GM12878 (cell line): Measurements from ENCODE around the gene SPINK9. TPM values are rescaled to one million over a fixed set of nuclear protein-coding genes. Genes with fewer than 3 reads are reported as not detected.

Experiments used
- ATAC-seq: fragments of 200-7000 bp; cut with Tn5 transposase; 3 replicates; pipeline ENCODE4 v1.9.1; 2020; ENCODE audit warnings: mild to moderate bottlenecking, moderate library complexity
- BruUV-seq: library from RNA; stranded (reverse); fragments of 400-500 nt; replicated peaks from 2 replicates; lab custom pipeline; 2021; lab: Mats Ljungman, UMichigan
- CTCF ChIA-PET: fragments of 300-600 bp; sonication (Branson Sonifier 250); formaldehyde crosslinking; extraction: SDS; loops from one replicate; lab custom pipeline; 2021; ENCODE audit warnings: inconsistent platforms; lab: Yijun Ruan, JAX
- POLR2A ChIA-PET: fragments of 350-600 bp; formaldehyde crosslinking; extraction: SDS; loops from one replicate; lab custom pipeline; 2021; ENCODE audit warnings: inconsistent platforms; lab: Charles Lee
- RAD21 ChIA-PET: fragments of 300-600 bp; sonication (Branson Sonifier 250); formaldehyde crosslinking; loops from one replicate; lab custom pipeline; 2023; ENCODE audit warnings: antibody characterized with exemption; ENCODE audit not compliant: unreplicated experiment; lab: Charles Lee
- SMC1A ChIA-PET: fragments of 300-600 bp; sonication (Branson Sonifier 250); formaldehyde crosslinking; loops from one replicate; lab custom pipeline; 2023; ENCODE audit not compliant: unreplicated experiment, uncharacterized antibody; lab: Charles Lee
- DNase-seq: peaks from one replicate; pipeline ENCODE4 v3.0.0-alpha.2; 2011; ENCODE audit warnings: low read depth, low spot score
- FAIRE-seq: peaks from 3 replicates; lab custom pipeline; 2011; peaks lifted over from hg19 to GRCh38; lab: Jason Lieb, UNC
- H2AFZ ChIP-seq: 2 replicates; pipeline ENCODE4 v1.6.0; 2011; ENCODE audit warnings: low read depth, low read length, control low read depth; ENCODE audit not compliant: control insufficient read depth
- H3K27ac ChIP-seq: 2 replicates; pipeline ENCODE4 v1.5.1; 2011; ENCODE audit warnings: control low read depth; ENCODE audit not compliant: control insufficient read depth, insufficient read depth
- H3K27me3 ChIP-seq, 2 experiments: replicated peaks in 1 of 2; 2 replicates each; pipeline versions ENCODE4 v1.6.0 to v1.6.1; 2011; ENCODE audit warnings: low read length in 1 of 2; ENCODE audit not compliant: control insufficient read depth in 2 of 2, insufficient read depth in 2 of 2
- H3K36me3 ChIP-seq, 2 experiments: 2 replicates each; pipeline ENCODE4 v1.5.1; 2011; ENCODE audit warnings: low read length in 1 of 2; ENCODE audit not compliant: control insufficient read depth in 2 of 2, insufficient read depth in 2 of 2
- H3K4me1 ChIP-seq: 2 replicates; pipeline ENCODE4 v1.6.1; 2011; ENCODE audit warnings: mild to moderate bottlenecking, low read length, moderate library complexity, mixed read lengths; ENCODE audit not compliant: control insufficient read depth, insufficient read depth
- H3K4me2 ChIP-seq: 2 replicates; pipeline ENCODE4 v1.6.0; 2011; ENCODE audit warnings: control low read depth; ENCODE audit not compliant: control insufficient read depth, insufficient read depth
- H3K4me3 ChIP-seq: fragments of 200-600 bp; sonication (generic); 2 replicates; pipeline ENCODE4 v1.5.1; 2016
- H3K79me2 ChIP-seq: 2 replicates; pipeline ENCODE4 v1.6.0; 2011; ENCODE audit warnings: low read length; ENCODE audit not compliant: control insufficient read depth, insufficient read depth
- H3K9ac ChIP-seq: 2 replicates; pipeline ENCODE4 v1.8.0; 2011; ENCODE audit warnings: low read length, control low read depth, mixed read lengths; ENCODE audit not compliant: control insufficient read depth, insufficient read depth
- H3K9me3 ChIP-seq: replicated peaks from 3 replicates; pipeline ENCODE4 v1.5.1; 2011; ENCODE audit warnings: mild to moderate bottlenecking, low read length; ENCODE audit not compliant: control insufficient read depth, insufficient read depth
- H4K20me1 ChIP-seq: 2 replicates; pipeline ENCODE4 v1.6.0; 2011; ENCODE audit not compliant: control insufficient read depth, insufficient read depth
- BCL11A ChIP-seq: IDR thresholded peaks from 2 replicates; pipeline ENCODE4 v1.6.1; 2011; ENCODE audit warnings: low read depth, low read length
- BMI1 ChIP-seq: fragments of 450-650 bp; IDR thresholded peaks from 2 replicates; pipeline ENCODE4 v1.6.1; 2016; ENCODE audit warnings: mild to moderate bottlenecking, moderate library complexity, borderline replicate concordance
- CBFB ChIP-seq: IDR thresholded peaks from 2 replicates; pipeline ENCODE4 v1.6.1; 2016; ENCODE audit warnings: antibody characterized with exemption, low read depth
- NR2C1 ChIP-seq: fragments of 450-650 bp; IDR thresholded peaks from 2 replicates; pipeline ENCODE4 v1.6.1; 2017; ENCODE audit warnings: antibody characterized with exemption, mild to moderate bottlenecking, moderate library complexity
- POLR2AphosphoS2 ChIP-seq: IDR thresholded peaks from 2 replicates; pipeline ENCODE4 v1.6.1; 2011; ENCODE audit warnings: low read depth, mild to moderate bottlenecking, low read length, improper control_type of control experiment, moderate library complexity
- RBBP5 ChIP-seq: fragments of 200-600 bp; sonication (generic); conservative IDR thresholded peaks from 2 replicates; pipeline ENCODE4 v1.6.1; 2016
- RFX5 ChIP-seq: IDR thresholded peaks from 2 replicates; pipeline ENCODE4 v1.6.1; 2011; ENCODE audit warnings: low read depth, low read length, improper control_type of control experiment
- STAT1 ChIP-seq: fragments of 450-650 bp; conservative IDR thresholded peaks from 2 replicates; pipeline ENCODE4 v1.6.1; 2014; ENCODE audit warnings: antibody characterized with exemption, mild to moderate bottlenecking
- SUZ12 ChIP-seq: fragments of 200-600 bp; sonication (generic); IDR thresholded peaks from one replicate; pipeline ENCODE4 v1.6.1; 2018; ENCODE audit warnings: antibody characterized with exemption, mild to moderate bottlenecking; ENCODE audit not compliant: unreplicated experiment
- YY1 ChIP-seq: IDR thresholded peaks from 2 replicates; pipeline ENCODE4 v1.6.1; 2011; ENCODE audit warnings: low read depth, mild to moderate bottlenecking, low read length
- ZNF207 ChIP-seq: fragments of 450-650 bp; IDR thresholded peaks from 2 replicates; pipeline ENCODE4 v1.6.1; 2014; ENCODE audit warnings: antibody characterized with exemption, mild to moderate bottlenecking, borderline replicate concordance
- WGBS: methylation state at CpG from one replicate; pipeline ENCODE4 v1.1.6; 2016; ENCODE audit warnings: low lambda C conversion rate; ENCODE audit not compliant: insufficient replicate concordance, insufficient coverage; ENCODE audit errors: missing lambda C conversion rate; 5-methylcytosine and 5-hydroxymethylcytosine counted together
- in situ Hi-C: fragments of 300-500 bp; cut with MboI; formaldehyde crosslinking; loops from 9 replicates; pipeline ENCODE4 v1.14.3; 2018; ENCODE audit warnings: mixed read lengths
- intact Hi-C: fragments of 100-400 bp; cut with micrococcal nuclease; formaldehyde crosslinking; loops from one replicate; pipeline ENCODE4 v1.14.2; 2022; ENCODE audit not compliant: unreplicated experiment
- polyA plus RNA-seq, 11 experiments: library from polyadenylated mRNA; depleted of rRNA in 4 of 11; unstranded in 6 of 11; stranded (reverse) in 5 of 11; fragments of >200 nt; fragmentation: Nextera tagmentation in 4 of 11; fragmentation: Illumina TruSeq in 1 of 11; extraction: Ambion mirVana in 4 of 11; extraction: Trizol in 1 of 11; gene quantifications; 1 replicate in 1 of 11; 2 replicates in 10 of 11; pipeline versions ENCODE4 v1.2.1 to v1.2.3, GENCODE V29; 2011 to 2016; ENCODE audit warnings: inconsistent platforms in 2 of 11, missing spikeins in 2 of 11, low read depth in 1 of 11
- total RNA-seq, 4 experiments: library from RNA; depleted of rRNA in 3 of 4; stranded (reverse); fragments of >200 nt in 3 of 4; fragmentation: Illumina TruSeq in 1 of 4; extraction: Trizol in 1 of 4; gene quantifications; 2 replicates each; pipeline versions ENCODE4 v1.2.1 to v1.2.3, GENCODE V29; 2013 to 2021
- TF ChIP-seq, protein P1 (sequence below): fragments of 450-650 bp; IDR thresholded peaks from 2 replicates; pipeline ENCODE4 v1.6.1; 2017; ENCODE audit warnings: mild to moderate bottlenecking, low read depth, inconsistent platforms; ENCODE audit not compliant: poor library complexity, severe bottlenecking
- TF ChIP-seq, protein P2 (sequence below): fragments of 450-650 bp; IDR thresholded peaks from 2 replicates; pipeline ENCODE4 v1.6.1; 2018; ENCODE audit warnings: borderline replicate concordance, mild to moderate bottlenecking; ENCODE audit not compliant: partially characterized antibody
- TF ChIP-seq, protein P3 (sequence below): IDR thresholded peaks from 2 replicates; pipeline ENCODE4 v1.6.1; 2012; ENCODE audit warnings: mild to moderate bottlenecking, low read depth, low read length
- TF ChIP-seq, protein P4 (sequence below): fragments of 450-650 bp; IDR thresholded peaks from 2 replicates; pipeline ENCODE4 v1.6.1; 2018; ENCODE audit warnings: mild to moderate bottlenecking, low read depth, moderate library complexity; ENCODE audit not compliant: partially characterized antibody

Gene SPINK9
- total and polyA plus RNA-seq, 10 of the 15 experiments (the other 5 are each of a cell fraction or from before 2014, with no cell fraction given), result not detected

DNA sequence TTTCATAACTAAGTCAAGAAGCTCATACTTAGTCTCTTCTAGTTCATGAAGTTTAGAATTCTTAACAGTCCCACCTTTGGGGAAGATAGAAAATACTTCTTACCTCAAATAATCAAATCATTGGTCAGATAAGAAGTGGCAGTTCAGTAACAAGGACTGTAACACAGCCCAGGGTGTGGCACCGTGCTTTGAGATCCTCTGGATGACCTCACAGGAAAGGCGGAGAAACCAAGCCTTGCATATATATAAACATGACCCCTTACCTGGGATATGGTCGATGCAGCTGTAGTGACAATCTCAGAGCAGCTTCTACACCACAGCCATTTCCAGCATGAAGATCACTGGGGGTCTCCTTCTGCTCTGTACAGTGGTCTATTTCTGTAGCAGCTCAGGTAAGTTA lies 23.2 kb upstream of the SPINK9 start, which contains the start of gene SPINK7:
TSS of gene SPINK7 (plus strand) at position 271 of the 400 bp plus-strand sequence. CDS start at position 332, 61 bp downstream.
- WGBS, result 0% methylated on average over 3 of the region's 3 CpGs
- ChIA-PET CTCF (no interaction called here), SMC1A (no interaction called here), POLR2A (no interaction called here), RAD21 (no interaction called here)
- H4K20me1 ChIP-seq, result no peaks in the 10 kb centered on the region
- no peaks in the 10 kb centered on the region for H3K79me2 ChIP-seq
- H2AFZ ChIP-seq, result no peak within 1 kb of the TSS
- H3K9me3 ChIP-seq, result no peaks in the 10 kb centered on the region
- no peak within 1 kb of the TSS for H3K9ac ChIP-seq
- H3K4me1 ChIP-seq, result no peaks in the 10 kb centered on the region
- DNase-seq (no peak), FAIRE-seq (no peak), ATAC-seq (no peak)
- H3K4me3 ChIP-seq, result no peak within 1 kb of the TSS
- H3K36me3 ChIP-seq, result no peaks in the 10 kb centered on the region
- intact Hi-C loops (no loop called here), in situ Hi-C loops (no loop called here)
- H3K4me2 ChIP-seq, result no peak within 1 kb of the TSS
- no peak within 1 kb of the TSS for H3K27ac ChIP-seq
- no peaks in the 10 kb centered on the region for H3K27me3 ChIP-seq
- BruUV-seq, result no TSS peak
- TF ChIP-seq CBFB, result no peak
- TF ChIP-seq BCL11A, result no peak
- TF ChIP-seq, protein P1, sequence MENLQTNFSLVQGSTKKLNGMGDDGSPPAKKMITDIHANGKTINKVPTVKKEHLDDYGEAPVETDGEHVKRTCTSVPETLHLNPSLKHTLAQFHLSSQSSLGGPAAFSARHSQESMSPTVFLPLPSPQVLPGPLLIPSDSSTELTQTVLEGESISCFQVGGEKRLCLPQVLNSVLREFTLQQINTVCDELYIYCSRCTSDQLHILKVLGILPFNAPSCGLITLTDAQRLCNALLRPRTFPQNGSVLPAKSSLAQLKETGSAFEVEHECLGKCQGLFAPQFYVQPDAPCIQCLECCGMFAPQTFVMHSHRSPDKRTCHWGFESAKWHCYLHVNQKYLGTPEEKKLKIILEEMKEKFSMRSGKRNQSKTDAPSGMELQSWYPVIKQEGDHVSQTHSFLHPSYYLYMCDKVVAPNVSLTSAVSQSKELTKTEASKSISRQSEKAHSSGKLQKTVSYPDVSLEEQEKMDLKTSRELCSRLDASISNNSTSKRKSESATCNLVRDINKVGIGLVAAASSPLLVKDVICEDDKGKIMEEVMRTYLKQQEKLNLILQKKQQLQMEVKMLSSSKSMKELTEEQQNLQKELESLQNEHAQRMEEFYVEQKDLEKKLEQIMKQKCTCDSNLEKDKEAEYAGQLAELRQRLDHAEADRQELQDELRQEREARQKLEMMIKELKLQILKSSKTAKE, result no peak
- TF ChIP-seq RBBP5, result no peak
- TF ChIP-seq RFX5, result no peak
- TF ChIP-seq, protein P2, sequence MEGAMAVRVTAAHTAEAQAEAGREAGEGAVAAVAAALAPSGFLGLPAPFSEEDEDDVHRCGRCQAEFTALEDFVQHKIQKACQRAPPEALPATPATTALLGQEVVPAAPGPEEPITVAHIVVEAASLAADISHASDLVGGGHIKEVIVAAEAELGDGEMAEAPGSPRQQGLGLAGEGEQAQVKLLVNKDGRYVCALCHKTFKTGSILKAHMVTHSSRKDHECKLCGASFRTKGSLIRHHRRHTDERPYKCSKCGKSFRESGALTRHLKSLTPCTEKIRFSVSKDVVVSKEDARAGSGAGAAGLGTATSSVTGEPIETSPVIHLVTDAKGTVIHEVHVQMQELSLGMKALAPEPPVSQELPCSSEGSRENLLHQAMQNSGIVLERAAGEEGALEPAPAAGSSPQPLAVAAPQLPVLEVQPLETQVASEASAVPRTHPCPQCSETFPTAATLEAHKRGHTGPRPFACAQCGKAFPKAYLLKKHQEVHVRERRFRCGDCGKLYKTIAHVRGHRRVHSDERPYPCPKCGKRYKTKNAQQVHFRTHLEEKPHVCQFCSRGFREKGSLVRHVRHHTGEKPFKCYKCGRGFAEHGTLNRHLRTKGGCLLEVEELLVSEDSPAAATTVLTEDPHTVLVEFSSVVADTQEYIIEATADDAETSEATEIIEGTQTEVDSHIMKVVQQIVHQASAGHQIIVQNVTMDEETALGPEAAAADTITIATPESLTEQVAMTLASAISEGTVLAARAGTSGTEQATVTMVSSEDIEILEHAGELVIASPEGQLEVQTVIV, result no peak
- no peak for TF ChIP-seq ZNF207
- no peak for TF ChIP-seq YY1
- TF ChIP-seq SUZ12, result no peak
- TF ChIP-seq, protein P3, sequence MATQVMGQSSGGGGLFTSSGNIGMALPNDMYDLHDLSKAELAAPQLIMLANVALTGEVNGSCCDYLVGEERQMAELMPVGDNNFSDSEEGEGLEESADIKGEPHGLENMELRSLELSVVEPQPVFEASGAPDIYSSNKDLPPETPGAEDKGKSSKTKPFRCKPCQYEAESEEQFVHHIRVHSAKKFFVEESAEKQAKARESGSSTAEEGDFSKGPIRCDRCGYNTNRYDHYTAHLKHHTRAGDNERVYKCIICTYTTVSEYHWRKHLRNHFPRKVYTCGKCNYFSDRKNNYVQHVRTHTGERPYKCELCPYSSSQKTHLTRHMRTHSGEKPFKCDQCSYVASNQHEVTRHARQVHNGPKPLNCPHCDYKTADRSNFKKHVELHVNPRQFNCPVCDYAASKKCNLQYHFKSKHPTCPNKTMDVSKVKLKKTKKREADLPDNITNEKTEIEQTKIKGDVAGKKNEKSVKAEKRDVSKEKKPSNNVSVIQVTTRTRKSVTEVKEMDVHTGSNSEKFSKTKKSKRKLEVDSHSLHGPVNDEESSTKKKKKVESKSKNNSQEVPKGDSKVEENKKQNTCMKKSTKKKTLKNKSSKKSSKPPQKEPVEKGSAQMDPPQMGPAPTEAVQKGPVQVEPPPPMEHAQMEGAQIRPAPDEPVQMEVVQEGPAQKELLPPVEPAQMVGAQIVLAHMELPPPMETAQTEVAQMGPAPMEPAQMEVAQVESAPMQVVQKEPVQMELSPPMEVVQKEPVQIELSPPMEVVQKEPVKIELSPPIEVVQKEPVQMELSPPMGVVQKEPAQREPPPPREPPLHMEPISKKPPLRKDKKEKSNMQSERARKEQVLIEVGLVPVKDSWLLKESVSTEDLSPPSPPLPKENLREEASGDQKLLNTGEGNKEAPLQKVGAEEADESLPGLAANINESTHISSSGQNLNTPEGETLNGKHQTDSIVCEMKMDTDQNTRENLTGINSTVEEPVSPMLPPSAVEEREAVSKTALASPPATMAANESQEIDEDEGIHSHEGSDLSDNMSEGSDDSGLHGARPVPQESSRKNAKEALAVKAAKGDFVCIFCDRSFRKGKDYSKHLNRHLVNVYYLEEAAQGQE, result no peak
- TF ChIP-seq, protein P4, sequence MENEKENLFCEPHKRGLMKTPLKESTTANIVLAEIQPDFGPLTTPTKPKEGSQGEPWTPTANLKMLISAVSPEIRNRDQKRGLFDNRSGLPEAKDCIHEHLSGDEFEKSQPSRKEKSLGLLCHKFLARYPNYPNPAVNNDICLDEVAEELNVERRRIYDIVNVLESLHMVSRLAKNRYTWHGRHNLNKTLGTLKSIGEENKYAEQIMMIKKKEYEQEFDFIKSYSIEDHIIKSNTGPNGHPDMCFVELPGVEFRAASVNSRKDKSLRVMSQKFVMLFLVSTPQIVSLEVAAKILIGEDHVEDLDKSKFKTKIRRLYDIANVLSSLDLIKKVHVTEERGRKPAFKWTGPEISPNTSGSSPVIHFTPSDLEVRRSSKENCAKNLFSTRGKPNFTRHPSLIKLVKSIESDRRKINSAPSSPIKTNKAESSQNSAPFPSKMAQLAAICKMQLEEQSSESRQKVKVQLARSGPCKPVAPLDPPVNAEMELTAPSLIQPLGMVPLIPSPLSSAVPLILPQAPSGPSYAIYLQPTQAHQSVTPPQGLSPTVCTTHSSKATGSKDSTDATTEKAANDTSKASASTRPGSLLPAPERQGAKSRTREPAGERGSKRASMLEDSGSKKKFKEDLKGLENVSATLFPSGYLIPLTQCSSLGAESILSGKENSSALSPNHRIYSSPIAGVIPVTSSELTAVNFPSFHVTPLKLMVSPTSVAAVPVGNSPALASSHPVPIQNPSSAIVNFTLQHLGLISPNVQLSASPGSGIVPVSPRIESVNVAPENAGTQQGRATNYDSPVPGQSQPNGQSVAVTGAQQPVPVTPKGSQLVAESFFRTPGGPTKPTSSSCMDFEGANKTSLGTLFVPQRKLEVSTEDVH, result no peak
- no peak for TF ChIP-seq NR2C1
- TF ChIP-seq POLR2AphosphoS2, result no peak
- no peak for TF ChIP-seq STAT1
- no peak for TF ChIP-seq BMI1
